ENCODE measurements around the gene SLCO3A1.

Gene SLCO3A1

GRCh38 chr15:92132982-92133755, 279.7 kb downstream of the SLCO3A1 start:
- Histone ChIP-seq H3K4me2 (ENCODE audit: low read length) (no peak overlapping the region), H3K4me3 (ENCODE audit: low read depth, low read length) (no peak overlapping the region), H3K4me1 (no peaks in the 10 kb centered on the region), H3K27ac (no peak overlapping the region), H2AFZ (no peak overlapping the region), H3K9ac (no peak overlapping the region), H3K9me3 (ENCODE audit: control insufficient read depth, low read length) (no peaks in the 10 kb centered on the region), H3K36me3 (ENCODE audit: control insufficient read depth, insufficient read depth, low read length) (no peaks in the 10 kb centered on the region), H3K27me3 (ENCODE audit: control insufficient read depth, insufficient read depth, low read length) (no peaks in the 10 kb centered on the region), H3K79me2 (no peaks in the 10 kb centered on the region)
- no peak for TF ChIP-seq CTCF (IDR thresholded peaks at IDR 0.05)

- no peak for TF ChIP-seq CTCF (IDR thresholded peaks at IDR 0.05)
- H3K9ac ChIP-seq, result no peak overlapping the region
Observed at GRCh38 chr15:92140796-92141195, 287.3 kb downstream of the SLCO3A1 start.

GRCh38 chr15:92141607-92142006, 288.1 kb downstream of the SLCO3A1 start:
- Histone ChIP-seq H3K9ac (no peak overlapping the region), H3K9me3 (ENCODE audit: control insufficient read depth, low read length) (no peaks in the 10 kb centered on the region), H3K4me3 (ENCODE audit: low read depth, low read length) (no peak overlapping the region), H3K27ac (no peak overlapping the region), H3K79me2 (no peaks in the 10 kb centered on the region), H3K4me2 (ENCODE audit: low read length) (no peak overlapping the region), H3K27me3 (ENCODE audit: control insufficient read depth, insufficient read depth, low read length) (no peaks in the 10 kb centered on the region), H3K36me3 (ENCODE audit: control insufficient read depth, insufficient read depth, low read length) (no peaks in the 10 kb centered on the region), H3K4me1 (no peaks in the 10 kb centered on the region), H2AFZ (no peak overlapping the region)
- no peak for TF ChIP-seq CTCF (IDR thresholded peaks at IDR 0.05)

More at GRCh38 chr15:92140796-92141195, 287.3 kb downstream of the SLCO3A1 start:
- H3K4me2 ChIP-seq (ENCODE audit: low read length), result no peak overlapping the region
- H3K79me2 ChIP-seq, result no peaks in the 10 kb centered on the region
- H3K27ac ChIP-seq, result no peak overlapping the region
- no peaks in the 10 kb centered on the region for H3K4me1 ChIP-seq
- H3K4me3 ChIP-seq (ENCODE audit: low read depth, low read length), result no peak overlapping the region
- H3K9me3 ChIP-seq (ENCODE audit: control insufficient read depth, low read length), result no peaks in the 10 kb centered on the region
- H2AFZ ChIP-seq, result no peak overlapping the region
- H3K36me3 ChIP-seq (ENCODE audit: control insufficient read depth, insufficient read depth, low read length), result no peaks in the 10 kb centered on the region
- H3K27me3 ChIP-seq (ENCODE audit: control insufficient read depth, insufficient read depth, low read length), result no peaks in the 10 kb centered on the region

GRCh38 chr15:92142242-92143232, 289.0 kb downstream of the SLCO3A1 start:
- no peak for TF ChIP-seq CTCF (IDR thresholded peaks at IDR 0.05)
- no peaks in the 10 kb centered on the region for H3K9me3 ChIP-seq (ENCODE audit: control insufficient read depth, low read length)
- no peaks in the 10 kb centered on the region for H3K36me3 ChIP-seq (ENCODE audit: control insufficient read depth, insufficient read depth, low read length)
- no peaks in the 10 kb centered on the region for H3K4me1 ChIP-seq
- H3K79me2 ChIP-seq, result no peaks in the 10 kb centered on the region
- H3K9ac ChIP-seq, result no peak overlapping the region
- H3K27ac ChIP-seq, result no peak overlapping the region
- H3K4me3 ChIP-seq (ENCODE audit: low read depth, low read length), result no peak overlapping the region
- no peak overlapping the region for H3K4me2 ChIP-seq (ENCODE audit: low read length)
- no peaks in the 10 kb centered on the region for H3K27me3 ChIP-seq (ENCODE audit: control insufficient read depth, insufficient read depth, low read length)
- H2AFZ ChIP-seq, result no peak overlapping the region
